OCI-LY3 (cell line): ENCODE results near the gene MACROD2.

Experiments used
- CTCF ChIP-seq: fragments of 200-600, 300-600 bp; sonication (generic); IDR thresholded peaks from 2 replicates; pipeline ENCODE4 v1.5.1; 2014; ENCODE audit warnings: antibody characterized with exemption, low read length, low read depth
- EZH2phosphoT487 ChIP-seq: fragments of 200-600 bp; shearing (Covaris generic); IDR thresholded peaks from 2 replicates; pipeline ENCODE4 v1.6.1; 2018; ENCODE audit warnings: antibody characterized with exemption, mixed run types, low read depth

GRCh38 chr20:14696478-14696877 is 701.2 kb downstream of the MACROD2 start:
- TF ChIP-seq CTCF: no peak
- TF ChIP-seq EZH2phosphoT487: no peak
